VCaP (cell line): ENCODE data around the gene CDH13.
"Not testable (repeated sequence)": the region's sequence is repeated elsewhere in the genome, so short reads cannot be mapped to it uniquely, and the experiment has no call there.

Experiments used
- H3K27ac ChIP-seq: fragments of 450-650 bp; 2 replicates; pipeline ENCODE4 v1.5.1; 2017
- CTCF ChIP-seq: fragments of 450-650 bp; conservative IDR thresholded peaks from 2 replicates; pipeline ENCODE4 v1.5.1; 2017; ENCODE audit warnings: mild to moderate bottlenecking, moderate library complexity

Gene CDH13

DNA sequence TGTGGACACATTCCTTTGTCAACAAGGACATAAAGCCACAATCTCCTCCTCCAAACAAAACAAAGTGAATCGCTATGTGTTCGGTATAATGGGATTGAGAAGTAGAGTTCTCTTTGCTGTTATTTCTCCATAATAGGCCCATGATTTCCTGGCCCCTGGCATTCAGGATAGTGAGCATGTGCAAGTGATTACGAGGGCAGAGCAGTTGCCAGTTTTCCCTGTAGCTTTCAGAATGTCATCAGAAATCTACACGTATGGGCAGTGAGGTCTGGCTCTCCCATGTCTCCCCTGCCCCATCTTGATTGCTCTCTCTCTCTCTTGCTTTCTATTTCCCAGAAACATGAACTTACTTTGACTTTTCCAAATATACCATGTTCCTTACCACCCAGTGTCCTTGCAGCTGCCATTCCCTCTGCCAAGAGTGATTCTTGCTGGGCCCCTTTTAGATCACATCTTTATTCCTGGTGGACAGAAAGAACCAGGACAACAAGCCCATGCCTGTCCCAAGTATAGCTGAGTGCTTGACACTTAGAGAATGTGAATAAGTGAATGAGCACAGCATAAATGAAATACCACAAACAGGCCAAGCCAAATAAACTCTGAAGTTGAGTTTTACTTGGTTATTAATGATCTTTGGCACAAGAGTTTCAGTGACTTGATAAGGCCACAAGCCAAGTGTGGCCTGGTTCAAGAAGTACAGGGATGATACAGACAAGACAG is 273.1 kb downstream of the CDH13 start:
- H3K27ac ChIP-seq: no peak overlapping the region
- no peak for TF ChIP-seq CTCF

DNA sequence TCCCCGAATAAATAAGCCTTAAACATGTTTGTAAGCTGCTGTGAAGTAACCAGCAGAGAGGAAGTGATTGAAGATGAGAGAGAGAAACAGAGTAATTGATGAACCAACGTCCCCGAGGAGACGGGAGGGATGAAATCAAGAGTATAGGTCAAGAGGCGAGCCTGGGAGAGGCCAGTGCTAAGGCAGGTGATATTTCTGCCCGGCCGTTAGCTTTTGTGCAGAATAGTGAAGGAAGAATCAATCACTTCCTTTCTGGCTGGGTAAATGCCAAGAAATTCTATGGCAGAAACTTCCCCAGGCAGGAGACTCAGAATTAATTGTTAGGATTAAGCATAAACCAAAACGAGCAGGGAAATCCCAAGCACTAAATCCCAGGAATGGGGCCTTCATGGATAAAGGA is 273.8 kb downstream of the CDH13 start:
- TF ChIP-seq CTCF: no peak
- no peak overlapping the region for H3K27ac ChIP-seq

GRCh38 chr16:82911925-82912324 is 285.2 kb downstream of the CDH13 start:
- no peak for TF ChIP-seq CTCF
- H3K27ac ChIP-seq: no peak overlapping the region

DNA sequence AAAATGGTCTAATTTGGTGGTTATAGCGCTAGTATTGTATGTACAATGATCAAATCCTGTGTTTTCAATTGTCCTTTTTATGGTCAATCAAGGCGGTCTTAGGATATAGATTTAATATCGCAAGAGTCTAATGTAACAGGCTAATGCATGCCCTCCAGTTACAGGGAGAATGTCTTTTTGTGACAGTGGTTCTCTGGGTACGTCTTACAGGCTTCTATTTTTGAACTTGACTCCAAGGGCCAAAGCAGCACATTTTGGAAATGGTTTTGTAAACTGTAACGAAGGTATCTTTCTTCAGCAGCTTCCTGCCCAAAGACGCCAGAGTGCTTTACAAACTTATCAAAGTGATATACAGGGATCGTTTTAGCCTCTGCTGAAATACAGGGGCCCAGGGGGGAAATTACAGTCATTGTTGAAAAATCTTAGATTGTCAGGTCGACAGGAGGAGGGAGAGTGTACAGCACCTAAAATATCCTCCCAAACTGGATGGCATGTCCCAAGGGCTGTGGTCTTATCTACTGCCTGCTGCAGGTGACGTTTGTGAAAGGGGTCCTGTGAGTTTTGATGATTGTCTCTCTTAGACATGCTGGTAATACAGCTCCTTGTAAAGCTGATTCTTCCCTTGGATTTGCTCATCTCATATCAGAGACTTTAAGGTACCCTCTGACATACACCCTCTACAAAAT is 288.5 kb downstream of the CDH13 start:
- TF ChIP-seq CTCF: no peak
- no peak overlapping the region for H3K27ac ChIP-seq

- no peak for TF ChIP-seq CTCF
- H3K27ac ChIP-seq: no peak overlapping the region
Observed at GRCh38 chr16:82917886-82918595, 291.3 kb downstream of the CDH13 start.

- no peak for TF ChIP-seq CTCF
Observed at GRCh38 chr16:82924075-82924854, 297.5 kb downstream of the CDH13 start.

GRCh38 chr16:82926500-82926899 is 299.7 kb downstream of the CDH13 start:
- TF ChIP-seq CTCF: no peak
- no peak overlapping the region for H3K27ac ChIP-seq

More at GRCh38 chr16:82924075-82924854, 297.5 kb downstream of the CDH13 start:
- no peak overlapping the region for H3K27ac ChIP-seq

- not testable (repeated sequence) for H3K27ac ChIP-seq
Observed at GRCh38 chr16:82933933-82934332, 307.2 kb downstream of the CDH13 start.
